RPMI7951 (cell line): ENCODE results near the gene PAQR3. TPM values are rescaled to one million over a fixed set of nuclear protein-coding genes. Genes with fewer than 3 reads are reported as not detected.

Experiments
- DNase-seq: peaks from one replicate; pipeline ENCODE4 v3.0.0-alpha.2; 2012; ENCODE audit warnings: low read depth
- total RNA-seq: library from RNA; depleted of rRNA; stranded (reverse); fragments of >200 nt; shearing (Covaris generic); gene quantifications from 2 replicates; pipeline ENCODE4 v1.2.3, GENCODE V29; 2014; rRNA removed

PAQR3 gene
- total RNA-seq, 1 experiment from 2014 or later, result 19.8 TPM

GRCh38 chr4:78862314-78862737 lies 76.9 kb downstream of the PAQR3 start:
- DNase-seq, result no peak

Other genes with a start within 250 kb of the PAQR3 start
- gene BMP2K, start 163.1 kb downstream of the PAQR3 start, total RNA-seq, result 29.7 and 45.3 TPM in 2 replicates